Esophagus muscularis mucosa (tissue), 3 donors: ENCODE measurements around the gene FOXC2.

Experiments
- POLR2A ChIP-seq: fragments of 450-650 bp; IDR thresholded peaks from one replicate; pipeline ENCODE4 v1.6.1; 2017; ENCODE audit warnings: antibody characterized with exemption, moderate library complexity, mild to moderate bottlenecking, low read depth
- TF ChIP-seq, protein P1 (sequence below), 3 experiments: fragments of 200-600 bp in 2 of 3; fragments of 450-650 bp in 1 of 3; sonication (generic) in 2 of 3; IDR thresholded peaks; one replicate each; pipeline ENCODE4 v1.5.1; 2017 to 2019; ENCODE audit warnings: antibody characterized with exemption in 3 of 3, mild to moderate bottlenecking in 2 of 3, moderate library complexity in 1 of 3

DNA sequence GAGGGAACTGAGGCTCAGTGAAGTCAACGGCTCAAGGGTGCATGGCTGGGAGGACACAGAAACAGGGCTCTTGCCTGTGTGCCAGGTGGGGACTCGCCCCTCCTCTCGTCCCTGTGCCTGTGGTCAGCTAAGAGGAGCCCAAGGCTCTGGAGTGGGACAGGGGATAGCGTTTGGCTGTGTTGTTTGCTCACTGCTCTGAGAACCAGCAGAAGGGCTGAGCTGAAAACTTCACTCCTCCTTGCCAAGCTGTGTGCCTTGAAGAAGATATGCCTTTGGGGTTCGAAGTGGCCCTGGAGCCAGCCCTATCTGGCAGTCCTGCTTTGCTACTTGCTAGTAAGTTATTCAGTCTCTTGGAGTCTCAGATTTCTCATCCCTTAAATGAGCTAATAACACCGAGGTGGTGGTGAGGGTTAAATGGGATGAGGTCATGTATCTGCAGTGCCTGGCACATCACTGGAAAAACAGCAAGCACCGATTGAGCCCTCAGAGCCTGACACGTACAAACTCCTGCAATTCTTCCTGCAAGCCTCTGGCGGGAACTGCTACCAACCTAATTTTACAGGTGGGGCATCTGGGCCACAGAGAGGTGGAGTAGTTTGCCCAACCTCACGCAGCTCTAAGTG lies 29.5 kb downstream of the FOXC2 start:
- TF ChIP-seq, protein P1, sequence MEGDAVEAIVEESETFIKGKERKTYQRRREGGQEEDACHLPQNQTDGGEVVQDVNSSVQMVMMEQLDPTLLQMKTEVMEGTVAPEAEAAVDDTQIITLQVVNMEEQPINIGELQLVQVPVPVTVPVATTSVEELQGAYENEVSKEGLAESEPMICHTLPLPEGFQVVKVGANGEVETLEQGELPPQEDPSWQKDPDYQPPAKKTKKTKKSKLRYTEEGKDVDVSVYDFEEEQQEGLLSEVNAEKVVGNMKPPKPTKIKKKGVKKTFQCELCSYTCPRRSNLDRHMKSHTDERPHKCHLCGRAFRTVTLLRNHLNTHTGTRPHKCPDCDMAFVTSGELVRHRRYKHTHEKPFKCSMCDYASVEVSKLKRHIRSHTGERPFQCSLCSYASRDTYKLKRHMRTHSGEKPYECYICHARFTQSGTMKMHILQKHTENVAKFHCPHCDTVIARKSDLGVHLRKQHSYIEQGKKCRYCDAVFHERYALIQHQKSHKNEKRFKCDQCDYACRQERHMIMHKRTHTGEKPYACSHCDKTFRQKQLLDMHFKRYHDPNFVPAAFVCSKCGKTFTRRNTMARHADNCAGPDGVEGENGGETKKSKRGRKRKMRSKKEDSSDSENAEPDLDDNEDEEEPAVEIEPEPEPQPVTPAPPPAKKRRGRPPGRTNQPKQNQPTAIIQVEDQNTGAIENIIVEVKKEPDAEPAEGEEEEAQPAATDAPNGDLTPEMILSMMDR (IDR thresholded peaks at IDR 0.05), result no peak
- TF ChIP-seq POLR2A, result no peak
